Stimulated activated naive CD8-positive, alpha-beta T cell treated with anti-CD3 and anti-CD28 coated beads, Interleukin-15, amount 100 ng/mL, for 72 hours (primary cell): Measurements from ENCODE around the gene CEP41.

Experiments used
- ATAC-seq: fragments of 150-1000 bp; cut with Tn5 transposase; 2 replicates; pipeline ENCODE4 v1.10.0; 2021; ENCODE audit warnings: mild to moderate bottlenecking, moderate library complexity
- DNase-seq, 2 donors: peaks; one replicate each; pipeline ENCODE4 v3.0.0; 2021 to 2022
- H3K27ac Mint-ChIP-seq, 2 donors: one replicate each; pipeline ENCODE4 v1.8.0; 2022; ENCODE audit warnings: mild to moderate bottlenecking in 2 of 2, mixed read lengths in 2 of 2, moderate library complexity in 2 of 2
- H3K27me3 Mint-ChIP-seq: one replicate; pipeline ENCODE4 v1.8.0; 2022; ENCODE audit warnings: mixed read lengths
- H3K4me1 Mint-ChIP-seq: one replicate; pipeline ENCODE4 v1.8.0; 2022; ENCODE audit warnings: mild to moderate bottlenecking, mixed read lengths
- H3K4me3 Mint-ChIP-seq, 2 donors: one replicate each; pipeline ENCODE4 v1.8.0; 2022; ENCODE audit warnings: mild to moderate bottlenecking in 2 of 2, mixed read lengths in 2 of 2, moderate library complexity in 1 of 2
- H3K9me3 Mint-ChIP-seq, 2 donors: one replicate each; pipeline ENCODE4 v1.8.0; 2022; ENCODE audit warnings: mixed read lengths in 2 of 2

The CEP41 gene

DNA sequence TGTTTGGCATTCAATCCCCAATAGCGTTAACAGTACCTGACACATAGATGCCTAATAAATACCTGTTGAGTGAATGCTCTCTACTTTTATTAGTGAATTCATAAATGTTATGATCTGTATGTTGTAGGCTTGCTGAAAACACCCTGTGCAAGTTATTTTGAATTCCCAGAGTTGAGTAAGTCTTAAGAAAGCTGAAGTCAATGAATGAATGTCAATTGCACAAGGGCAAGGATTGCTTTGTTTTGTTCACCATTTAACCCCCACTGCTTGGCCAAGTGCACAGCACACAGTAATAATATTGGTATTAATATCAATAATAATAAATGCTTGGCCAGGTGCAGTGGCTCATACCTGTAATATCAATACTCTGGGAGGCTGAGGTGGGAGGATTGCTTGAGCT lies 50.3 kb downstream of the CEP41 start:
- Mint-ChIP-seq H3K4me1 (peaks cover 41% of the 10 kb centered on the region), H3K27me3 (no peaks in the 10 kb centered on the region), H3K9me3 (peaks cover 0 to 7% of the 10 kb centered on the region in 2 donors), H3K27ac (no peak overlapping the region), H3K4me3 (no peak overlapping the region)
- ATAC-seq, result no peak
- DNase-seq, result no peak

DNA sequence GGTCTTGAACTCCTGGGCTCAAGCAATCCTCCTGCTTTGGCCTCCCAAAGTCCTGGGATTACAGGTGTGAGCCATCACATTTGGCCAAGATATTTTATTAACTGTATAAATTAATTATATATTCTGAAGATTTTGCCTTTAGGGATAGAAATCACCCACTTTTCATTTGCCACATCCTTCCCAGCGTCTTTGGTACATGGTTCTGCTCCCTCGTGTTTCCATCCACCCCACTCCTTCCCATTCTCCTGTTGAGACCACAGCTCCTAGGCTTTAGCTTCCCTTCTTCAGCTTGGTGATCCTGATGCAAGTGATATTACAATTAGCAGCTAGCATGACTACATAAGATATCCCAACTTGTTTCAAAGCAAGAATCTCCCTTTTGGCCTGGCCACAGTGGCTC lies 52.1 kb downstream of the CEP41 start:
- Mint-ChIP-seq H3K4me3 (no peak overlapping the region), H3K9me3 (peaks cover 0 to 7% of the 10 kb centered on the region in 2 donors), H3K4me1 (peaks cover 23% of the 10 kb centered on the region), H3K27me3 (no peaks in the 10 kb centered on the region), H3K27ac (no peak overlapping the region)
- ATAC-seq (no peak), DNase-seq (no peak)

DNA sequence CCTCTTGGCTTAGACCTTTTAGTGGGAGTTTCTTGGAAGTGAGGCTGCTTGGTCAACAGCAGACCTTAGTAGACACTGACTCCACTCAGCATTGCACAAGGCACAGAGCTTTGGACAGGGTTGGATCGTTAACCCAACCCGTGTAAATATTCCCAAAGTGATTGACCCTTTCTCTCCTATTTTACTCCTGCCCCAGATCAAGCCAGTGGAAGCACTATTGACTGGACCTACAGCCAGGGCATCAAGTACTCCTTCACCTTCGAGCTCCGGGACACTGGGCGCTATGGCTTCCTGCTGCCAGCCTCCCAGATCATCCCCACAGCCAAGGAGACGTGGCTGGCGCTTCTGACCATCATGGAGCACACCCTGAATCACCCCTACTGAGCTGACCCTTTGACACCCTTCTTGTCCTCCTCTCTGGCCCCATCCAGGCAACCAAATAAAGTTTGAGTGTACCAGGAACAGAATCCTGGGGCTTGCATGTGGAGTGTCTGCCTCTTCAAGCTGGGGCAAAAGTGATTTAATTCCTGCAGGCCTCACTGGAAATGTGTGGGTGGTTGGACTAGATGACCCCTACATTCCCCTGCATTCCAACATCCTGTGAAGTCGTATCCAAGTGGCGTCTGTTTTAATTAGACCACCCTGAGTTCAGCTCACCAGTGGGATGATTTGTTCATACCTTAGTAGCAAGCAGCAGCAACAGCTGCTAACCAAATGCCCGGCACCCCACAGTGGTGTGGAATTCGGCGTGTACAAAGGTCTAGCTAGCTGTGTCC lies 53.0 kb downstream of the CEP41 start:
- ATAC-seq, result no peak
- peaks cover 0 to 7% of the 10 kb centered on the region in 2 donors for H3K9me3 Mint-ChIP-seq
- DNase-seq, result no peak
- peaks cover 15% of the 10 kb centered on the region for H3K4me1 Mint-ChIP-seq
- H3K27ac Mint-ChIP-seq, result no peak overlapping the region
- H3K27me3 Mint-ChIP-seq, result no peaks in the 10 kb centered on the region
- no peak overlapping the region for H3K4me3 Mint-ChIP-seq

DNA sequence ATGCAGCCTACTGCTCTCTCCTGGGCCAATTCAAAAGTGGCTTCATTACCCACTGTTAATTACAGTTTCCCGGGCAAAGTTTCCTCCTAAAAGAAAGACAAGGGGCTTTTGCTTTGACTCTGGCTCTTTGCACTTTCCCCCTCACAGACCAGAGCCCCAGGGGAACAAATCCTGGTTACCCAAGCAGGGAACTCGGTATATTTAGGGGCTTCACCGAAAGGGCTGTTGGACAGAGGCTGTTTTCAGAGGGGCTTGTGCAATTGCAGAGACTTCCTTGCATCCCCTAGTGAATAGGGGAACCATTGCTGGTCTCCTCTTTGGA lies 53.5 kb downstream of the CEP41 start:
- Mint-ChIP-seq H3K27ac (no peak overlapping the region), H3K4me3 (no peak overlapping the region), H3K4me1 (peaks cover 10% of the 10 kb centered on the region), H3K9me3 (peaks cover 0 to 7% of the 10 kb centered on the region in 2 donors), H3K27me3 (no peaks in the 10 kb centered on the region)
- DNase-seq (no peak), ATAC-seq (no peak)

DNA sequence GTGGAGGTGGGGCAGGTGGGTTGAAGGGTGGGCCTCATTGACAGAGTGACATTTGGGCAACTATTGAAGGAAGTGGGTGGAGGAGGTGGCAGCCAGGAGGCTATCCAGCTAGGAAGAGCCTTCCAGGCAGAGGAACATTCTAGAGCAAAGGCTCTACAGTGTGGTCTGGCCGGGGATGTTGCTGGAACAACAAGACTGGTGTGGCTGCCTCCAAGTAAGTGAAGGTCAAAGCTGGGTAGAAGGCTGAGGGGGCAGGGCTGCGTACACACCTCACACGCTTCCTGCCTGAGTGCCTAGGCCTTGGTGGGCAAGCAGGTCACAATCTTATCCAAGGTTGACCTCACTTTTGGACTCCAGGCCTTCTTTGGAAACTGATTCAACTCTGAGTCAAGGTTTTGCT lies 53.9 kb downstream of the CEP41 start:
- Mint-ChIP-seq H3K9me3 (peaks cover 0 to 7% of the 10 kb centered on the region in 2 donors), H3K4me1 (peaks cover 8% of the 10 kb centered on the region), H3K27ac (no peak overlapping the region), H3K4me3 (no peak overlapping the region), H3K27me3 (no peaks in the 10 kb centered on the region)
- DNase-seq, result no peak
- ATAC-seq, result no peak

DNA sequence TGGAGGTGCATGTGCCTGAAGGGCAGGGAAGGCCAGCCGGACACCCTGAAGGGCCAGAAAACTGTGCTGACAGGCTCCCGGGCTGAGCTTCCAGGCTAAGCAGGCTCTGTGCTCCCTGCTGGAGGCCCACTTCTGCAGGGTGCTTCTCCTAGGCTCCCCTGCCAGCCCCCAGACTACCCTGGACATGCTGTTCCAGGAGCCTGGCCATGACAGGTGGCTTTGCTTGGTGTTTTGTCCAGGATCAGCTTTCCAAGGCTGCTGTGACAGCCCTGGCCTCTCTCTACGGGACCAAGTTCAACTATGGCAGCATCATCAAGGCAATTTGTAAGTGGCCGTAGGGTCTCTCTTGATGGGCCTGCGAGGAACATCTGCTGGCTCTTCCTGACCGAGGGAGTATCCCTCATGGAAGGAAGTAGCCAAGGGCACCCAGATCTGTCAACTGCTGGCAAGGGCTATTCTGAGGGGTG lies 55.2 kb downstream of the CEP41 start:
- peaks cover 8% of the 10 kb centered on the region for H3K4me1 Mint-ChIP-seq
- H3K27ac Mint-ChIP-seq, result no peak overlapping the region
- ATAC-seq, result no peak

DNA sequence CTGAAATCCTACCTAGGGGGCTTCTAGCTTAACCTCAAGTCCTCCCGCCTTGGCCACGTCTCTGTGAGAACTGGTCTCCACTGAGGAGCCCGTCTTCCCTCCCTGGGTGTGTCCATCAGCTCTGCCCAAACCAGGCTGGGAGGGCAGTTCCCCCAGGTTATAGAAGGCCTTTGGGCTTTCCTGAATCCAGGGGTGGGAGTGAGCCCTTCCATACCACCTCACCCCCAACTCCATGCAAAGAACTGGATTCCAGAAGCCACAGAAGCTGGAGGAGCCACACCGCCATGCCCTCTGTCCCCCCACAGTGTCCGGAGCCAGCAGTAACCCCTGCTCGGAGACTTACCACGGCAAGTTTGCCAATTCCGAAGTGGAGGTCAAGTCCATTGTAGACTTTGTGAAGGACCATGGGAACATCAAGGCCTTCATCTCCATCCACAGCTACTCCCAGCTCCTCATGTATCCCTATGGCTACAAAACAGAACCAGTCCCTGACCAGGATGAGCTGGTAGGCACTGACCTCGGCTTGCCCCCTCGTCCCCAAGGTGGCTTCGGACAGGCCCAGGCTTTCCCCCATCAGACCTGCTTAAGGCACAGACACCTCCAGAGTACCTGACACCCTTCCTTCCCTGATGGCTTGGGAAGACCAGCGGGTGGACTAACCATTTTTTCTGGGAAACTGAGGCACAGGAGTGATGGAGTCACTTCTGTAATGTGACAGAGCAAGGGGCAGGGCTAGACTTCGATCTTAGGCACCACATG lies 55.8 kb downstream of the CEP41 start:
- no peaks in the 10 kb centered on the region for H3K27me3 Mint-ChIP-seq
- H3K9me3 Mint-ChIP-seq, result peaks cover 0 to 7% of the 10 kb centered on the region in 2 donors
- no peak for ATAC-seq
- DNase-seq, result no peak
- peaks cover 8% of the 10 kb centered on the region for H3K4me1 Mint-ChIP-seq
- H3K4me3 Mint-ChIP-seq, result no peak overlapping the region
- H3K27ac Mint-ChIP-seq, result peak overlapping the region in 1 of 2 donors; percentile 78

More for the DNA sequence above, 55.2 kb downstream of the CEP41 start:
- no peak for DNase-seq
- Mint-ChIP-seq H3K4me3 (no peak overlapping the region), H3K9me3 (peaks cover 0 to 7% of the 10 kb centered on the region in 2 donors), H3K27me3 (no peaks in the 10 kb centered on the region)

DNA sequence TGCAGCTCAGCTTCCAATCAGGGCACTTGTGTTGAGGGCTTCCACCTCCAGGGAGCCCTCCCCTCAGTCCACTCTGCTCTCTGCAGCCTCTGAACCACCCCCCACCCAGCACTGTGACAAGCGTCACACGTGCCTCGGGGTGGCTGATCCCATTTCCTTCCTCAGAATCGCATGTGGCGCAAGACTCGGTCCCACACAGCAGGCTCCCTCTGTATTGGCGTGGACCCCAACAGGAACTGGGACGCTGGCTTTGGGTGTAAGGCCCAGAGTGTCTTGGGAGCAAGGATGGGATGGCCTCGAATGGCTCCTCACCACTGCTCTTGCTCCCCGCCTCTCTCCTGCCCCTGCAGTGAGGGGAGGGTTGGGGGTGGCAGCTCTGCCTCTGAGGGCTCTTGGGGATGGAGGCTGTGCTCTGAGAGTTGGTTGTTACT lies 56.4 kb downstream of the CEP41 start:
- Mint-ChIP-seq H3K4me1 (peaks cover 8% of the 10 kb centered on the region), H3K27ac (no peak overlapping the region), H3K27me3 (no peaks in the 10 kb centered on the region), H3K4me3 (no peak overlapping the region), H3K9me3 (peaks cover 0 to 7% of the 10 kb centered on the region in 2 donors)
- ATAC-seq (no peak), DNase-seq (no peak)

DNA sequence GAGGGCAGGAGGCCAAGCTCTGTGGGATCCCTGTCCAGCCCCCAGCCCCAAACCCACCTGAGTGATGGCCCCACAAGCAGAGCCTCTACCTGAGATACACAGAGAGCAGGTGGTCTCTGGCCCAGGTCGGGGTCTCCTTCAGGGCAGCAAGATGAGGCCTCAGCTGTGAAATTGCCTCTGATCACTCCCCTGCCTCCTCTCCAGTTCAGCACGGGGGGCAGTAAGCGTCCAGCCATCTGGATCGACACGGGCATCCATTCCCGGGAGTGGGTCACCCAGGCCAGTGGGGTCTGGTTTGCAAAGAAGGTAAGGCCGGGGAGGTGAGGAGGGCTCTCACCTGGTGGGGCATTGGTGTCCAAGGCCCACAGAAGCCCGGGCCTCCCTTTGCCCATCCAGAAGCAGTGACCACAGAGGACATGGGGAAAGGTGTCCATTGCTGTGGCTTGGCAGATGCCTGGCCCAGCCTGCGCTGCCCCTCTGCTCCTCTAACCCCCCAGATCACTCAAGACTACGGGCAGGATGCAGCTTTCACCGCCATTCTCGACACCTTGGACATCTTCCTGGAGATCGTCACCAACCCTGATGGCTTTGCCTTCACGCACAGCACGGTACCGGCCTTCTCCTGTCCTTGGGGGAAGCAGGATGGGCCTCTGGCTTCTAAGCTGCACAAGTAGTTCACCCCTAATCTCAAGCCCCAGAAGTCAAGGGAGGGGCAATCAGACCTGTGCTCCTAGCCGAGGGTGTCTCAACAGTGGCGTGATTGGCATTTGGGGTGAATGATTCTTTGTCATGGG lies 57.4 kb downstream of the CEP41 start:
- ATAC-seq, result no peak
- no peaks in the 10 kb centered on the region for H3K9me3 Mint-ChIP-seq
- H3K27me3 Mint-ChIP-seq, result no peaks in the 10 kb centered on the region
- no peak for DNase-seq
- H3K4me1 Mint-ChIP-seq, result peaks cover 8% of the 10 kb centered on the region
- H3K4me3 Mint-ChIP-seq, result no peak overlapping the region
- no peak overlapping the region for H3K27ac Mint-ChIP-seq

DNA sequence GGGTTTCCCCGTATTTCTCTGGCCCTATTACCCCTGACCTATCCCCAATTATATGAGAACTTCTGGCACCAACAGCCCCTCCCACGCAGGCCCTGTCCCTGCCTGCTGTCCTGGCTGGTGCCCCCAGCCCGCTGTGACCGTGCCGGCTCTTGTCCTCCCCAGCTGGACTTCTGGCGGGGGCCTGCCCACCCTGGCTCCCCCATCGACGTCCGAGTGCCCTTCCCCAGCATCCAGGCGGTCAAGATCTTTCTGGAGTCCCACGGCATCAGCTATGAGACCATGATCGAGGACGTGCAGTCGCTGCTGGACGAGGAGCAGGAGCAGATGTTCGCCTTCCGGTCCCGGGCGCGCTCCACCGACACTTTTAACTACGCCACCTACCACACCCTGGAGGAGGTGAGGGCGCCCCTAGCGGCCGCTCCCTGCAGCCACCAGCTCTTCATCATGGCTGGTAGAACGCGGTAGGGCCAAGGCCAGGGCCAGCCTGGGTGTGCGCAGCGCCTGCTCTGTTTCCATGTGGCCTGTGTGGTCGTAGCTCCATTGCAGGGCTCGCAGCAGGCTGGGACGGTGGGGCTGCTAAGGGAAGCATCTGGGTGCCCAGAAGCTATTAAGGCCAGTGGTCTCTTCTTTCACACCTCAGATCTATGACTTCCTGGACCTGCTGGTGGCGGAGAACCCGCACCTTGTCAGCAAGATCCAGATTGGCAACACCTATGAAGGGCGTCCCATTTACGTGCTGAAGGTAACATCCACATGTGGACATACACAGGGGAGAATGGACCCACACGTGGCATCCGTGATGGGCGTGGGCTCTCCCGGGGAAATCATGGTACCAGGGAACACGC lies 59.1 kb downstream of the CEP41 start:
- no peak for DNase-seq
- peaks cover 3% of the 10 kb centered on the region for H3K4me1 Mint-ChIP-seq
- H3K27me3 Mint-ChIP-seq, result no peaks in the 10 kb centered on the region
- H3K9me3 Mint-ChIP-seq, result peaks cover 1 to 15% of the 10 kb centered on the region in 2 donors
- no peak for ATAC-seq
- H3K4me3 Mint-ChIP-seq, result no peak overlapping the region
- peak overlapping the region in 1 of 2 donors; percentile 74 for H3K27ac Mint-ChIP-seq

DNA sequence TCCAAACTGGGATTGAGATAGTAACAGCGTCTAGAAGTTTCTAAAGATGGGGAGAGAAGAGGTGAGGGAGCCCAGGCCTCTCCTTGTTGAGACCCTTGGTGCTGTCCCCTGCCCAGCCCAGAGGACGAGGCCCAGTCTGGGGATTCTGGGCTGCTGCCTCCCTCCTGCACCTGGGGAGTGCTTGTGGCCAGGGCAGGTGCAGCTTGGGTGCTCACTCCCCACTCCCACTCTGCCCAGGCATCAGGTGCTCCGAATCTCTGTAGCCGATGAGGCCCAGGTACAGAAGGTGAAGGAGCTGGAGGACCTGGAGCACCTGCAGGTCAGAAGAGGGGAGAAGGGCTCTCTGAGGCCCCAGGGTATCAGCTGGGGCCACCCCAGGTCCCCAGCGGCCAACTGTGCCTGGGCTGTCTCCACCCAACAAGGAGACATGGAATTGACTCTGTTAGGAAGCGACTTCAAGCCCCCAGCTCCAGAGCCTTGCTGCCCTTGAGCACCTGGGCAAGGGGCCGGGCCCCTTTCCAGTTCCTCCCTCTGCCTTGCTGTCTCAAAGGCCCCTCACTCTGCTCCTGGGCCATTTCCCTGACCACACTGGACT lies 59.9 kb downstream of the CEP41 start:
- H3K4me3 Mint-ChIP-seq, result no peak overlapping the region
- DNase-seq, result no peak
- H3K4me1 Mint-ChIP-seq, result no peaks in the 10 kb centered on the region
- H3K9me3 Mint-ChIP-seq, result peaks cover 8 to 22% of the 10 kb centered on the region in 2 donors
- ATAC-seq, result no peak
- H3K27me3 Mint-ChIP-seq, result no peaks in the 10 kb centered on the region
- H3K27ac Mint-ChIP-seq, result peak overlapping the region in 1 of 2 donors; percentile 74

DNA sequence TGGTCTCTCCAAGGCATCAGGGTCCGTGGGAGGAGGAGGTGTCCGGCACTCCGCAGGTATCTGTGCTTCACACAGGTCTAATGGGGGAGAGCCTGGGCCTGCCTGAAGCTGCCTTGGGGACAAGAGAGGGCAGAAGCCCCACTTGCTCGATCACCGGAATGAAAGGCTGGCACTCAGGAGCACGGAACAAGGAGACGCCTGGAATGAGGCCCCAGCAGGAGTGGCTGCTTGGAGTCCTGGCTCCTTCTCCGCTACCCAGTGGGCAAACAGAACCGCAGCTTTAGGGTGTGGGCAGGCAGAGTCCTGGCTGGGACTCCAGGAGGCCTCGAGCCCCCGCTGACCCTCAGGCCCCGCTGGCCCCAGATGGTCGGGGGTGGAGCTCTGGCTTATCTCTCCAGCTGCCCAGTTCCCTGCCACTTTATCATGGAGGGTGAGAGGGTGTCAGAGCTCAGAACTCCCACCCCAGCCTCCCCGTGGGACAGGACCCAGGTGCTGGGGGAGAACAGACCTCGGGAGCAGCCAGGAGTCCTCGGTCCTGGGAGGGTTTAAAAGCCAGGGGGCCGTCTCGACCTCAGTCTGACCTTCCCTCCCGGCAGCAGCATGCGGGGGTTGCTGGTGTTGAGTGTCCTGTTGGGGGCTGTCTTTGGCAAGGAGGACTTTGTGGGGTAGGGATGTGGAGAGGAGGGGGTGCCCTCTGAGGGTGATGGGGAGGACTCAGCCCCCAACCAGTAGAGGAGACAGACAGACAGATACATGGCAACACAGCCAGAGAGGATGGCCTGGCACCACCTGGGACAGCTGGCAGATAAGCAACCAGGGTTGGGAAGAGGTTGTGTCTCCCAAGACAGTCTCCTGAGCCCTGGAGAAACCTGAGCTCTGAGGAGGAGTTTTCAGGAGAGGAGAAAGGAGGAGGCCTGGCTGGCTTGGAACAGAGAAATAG lies 60.6 kb downstream of the CEP41 start, which contains the start of gene CPA1:
Gene CPA1 (plus strand): TSS at position 574 of the 940 bp plus-strand sequence. CDS start 27 bp downstream, at position 601.
- Mint-ChIP-seq H3K27ac (peak within 1 kb of the TSS in 1 of 2 donors; percentile 74), H3K4me3 (no peak within 1 kb of the TSS), H3K9me3 (peaks cover 13 to 26% of the 10 kb centered on the region in 2 donors), H3K27me3 (no peaks in the 10 kb centered on the region), H3K4me1 (no peaks in the 10 kb centered on the region)
- DNase-seq (no peak), ATAC-seq (peak; percentile 33)

DNA sequence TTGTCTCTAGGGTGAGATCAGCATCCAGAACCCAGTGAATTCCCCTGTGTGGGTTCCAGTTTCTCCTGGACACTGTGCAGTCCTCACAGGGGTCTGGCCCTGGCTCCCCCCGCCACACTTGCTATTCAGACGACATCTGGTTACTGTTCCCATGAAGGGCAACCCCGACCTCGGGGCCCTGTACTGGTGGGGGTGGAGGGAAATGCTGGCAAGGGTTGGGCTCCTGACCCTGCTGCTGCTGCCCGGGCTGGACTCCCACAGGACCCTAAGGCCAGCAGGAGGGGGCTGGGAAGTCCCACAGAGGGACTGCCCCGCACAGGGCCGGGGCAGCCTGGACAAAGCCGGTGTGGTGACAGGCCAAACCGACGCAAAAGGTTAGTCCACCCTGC lies 61.3 kb downstream of the CEP41 start:
- no peak for ATAC-seq
- Mint-ChIP-seq H3K4me3 (no peak overlapping the region), H3K27ac (no peak overlapping the region), H3K27me3 (no peaks in the 10 kb centered on the region), H3K9me3 (peaks cover 13 to 26% of the 10 kb centered on the region in 2 donors), H3K4me1 (peaks cover under 1% of the 10 kb centered on the region)
- no peak for DNase-seq

DNA sequence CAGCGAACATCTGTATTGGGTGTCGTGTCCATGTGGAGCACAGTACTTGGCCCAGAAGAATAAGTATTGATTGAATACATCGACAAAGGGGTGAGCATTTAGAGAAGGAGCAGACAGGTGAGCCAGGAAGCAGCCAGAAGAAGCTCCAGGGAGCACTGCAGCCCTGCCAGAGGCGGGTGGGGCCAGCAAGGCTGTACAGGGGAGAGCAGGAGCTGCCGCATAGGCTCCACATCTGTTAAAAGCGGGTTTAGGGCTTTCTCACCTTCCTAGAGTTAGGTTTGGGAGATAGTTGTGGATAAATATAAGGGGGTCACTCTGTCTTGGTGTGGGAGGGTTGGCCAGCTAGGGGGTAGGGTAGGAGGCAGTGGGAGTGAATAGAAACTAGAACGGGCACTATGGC lies 61.8 kb downstream of the CEP41 start:
- ATAC-seq (no peak), DNase-seq (no peak)
- H3K27me3 Mint-ChIP-seq, result no peaks in the 10 kb centered on the region
- no peak overlapping the region for H3K27ac Mint-ChIP-seq
- H3K9me3 Mint-ChIP-seq, result peaks cover 13 to 26% of the 10 kb centered on the region in 2 donors
- H3K4me3 Mint-ChIP-seq, result no peak overlapping the region
- H3K4me1 Mint-ChIP-seq, result peaks cover 6% of the 10 kb centered on the region
